Effector CD8-positive, alpha-beta T cell (primary cell): ENCODE results near the gene ZNF784.

ENCODE experiments used
- DNase-seq: peaks from one replicate; lab custom pipeline; 2025; lab: John Stamatoyannopoulos, UW

Gene ZNF784

GRCh38 chr19:55644191-55644833 lies 19.9 kb upstream of the ZNF784 start:
- DNase-seq, result no peak

- DNase-seq, result no peak
These were observed 19.5 kb upstream of the ZNF784 start for GRCh38 chr19:55643887-55644176.

DNA sequence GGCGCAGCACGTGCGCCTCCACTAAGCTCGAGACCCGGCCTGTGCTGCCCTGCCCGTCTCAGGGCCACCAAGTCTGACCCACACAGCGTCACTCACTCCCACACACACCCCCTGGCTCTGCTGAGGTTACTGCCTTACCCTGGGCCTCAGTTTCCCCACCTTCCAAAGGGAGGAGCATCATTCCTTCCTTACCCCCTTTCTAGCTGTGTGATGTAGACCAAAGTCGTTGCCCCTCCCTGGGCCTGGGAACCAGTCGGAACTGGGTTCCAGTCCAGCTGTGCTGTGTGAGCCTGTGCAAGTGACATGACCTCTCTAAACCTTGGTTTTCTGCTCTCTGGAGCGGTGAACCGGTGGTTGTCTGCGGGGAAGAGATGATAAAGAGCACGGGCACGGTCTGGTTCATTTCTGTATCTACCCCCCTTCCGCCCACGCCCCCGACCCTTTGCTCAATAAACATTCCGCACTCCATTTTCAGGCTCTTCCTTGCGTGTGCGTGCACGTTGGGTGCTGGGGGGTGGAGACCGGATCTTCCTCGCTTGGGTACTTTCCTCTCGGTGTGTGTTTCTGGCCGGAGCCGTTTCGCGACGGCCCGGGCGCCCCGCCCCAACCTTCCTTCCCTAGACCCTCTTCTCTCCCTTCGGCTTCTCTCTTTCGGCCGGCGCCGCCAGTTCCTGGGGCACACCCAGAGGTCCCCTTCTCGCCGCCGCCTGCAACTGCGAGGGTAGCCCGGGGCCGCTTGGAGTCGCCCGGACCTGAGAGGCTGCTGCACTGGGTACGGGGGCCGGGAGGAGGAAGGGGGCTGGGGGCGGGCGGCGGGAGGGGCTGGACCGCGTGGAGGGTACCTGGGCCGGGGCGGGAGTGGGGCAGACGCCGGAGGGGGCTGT lies 18.9 kb upstream of the ZNF784 start, which contains the start of gene ZNF581:
Gene ZNF581 (plus strand): TSS at position 647 of the 884 bp plus-strand sequence. CDS start 923 bp downstream, outside the sequence.
- DNase-seq, result peak; percentile 67

- DNase-seq, result no peak
These were observed 18.0 kb upstream of the ZNF784 start for GRCh38 chr19:55642153-55643002.

DNA sequence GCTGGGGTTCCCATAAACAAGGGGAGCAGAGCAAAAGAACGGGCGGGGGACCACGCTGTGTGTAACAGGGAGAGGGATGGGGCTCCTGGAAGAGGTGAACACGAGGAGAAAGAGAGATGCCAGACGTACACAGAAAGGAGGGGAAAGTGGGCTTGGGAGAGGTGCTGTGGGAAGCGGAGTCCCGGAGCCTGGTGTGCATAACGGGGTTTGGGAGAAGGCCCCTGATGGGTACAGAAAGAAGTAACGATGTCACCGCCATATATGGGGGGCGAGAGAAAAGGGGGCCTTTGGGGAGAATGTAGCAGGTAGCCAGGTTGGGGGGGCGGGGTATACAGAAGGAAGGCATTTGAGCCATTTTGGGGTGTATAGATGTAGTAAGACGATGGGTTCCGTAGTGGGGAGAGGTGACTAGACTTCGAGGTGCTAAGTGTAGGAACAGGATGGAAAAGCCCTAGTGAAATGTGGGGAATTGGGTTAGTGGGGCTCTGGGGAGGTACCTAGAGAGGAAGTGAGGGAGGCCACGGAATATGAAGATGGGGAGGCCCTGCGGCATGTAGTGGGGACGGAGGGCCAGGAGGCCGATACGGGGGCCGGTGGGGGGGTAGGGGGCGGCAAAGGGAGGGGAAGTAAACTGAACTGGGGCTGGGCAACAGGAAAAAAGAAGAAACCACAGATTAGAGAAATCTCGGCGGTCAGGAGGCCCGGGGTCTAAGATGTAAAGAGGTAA lies 17.2 kb upstream of the ZNF784 start:
- no peak for DNase-seq

GRCh38 chr19:55640577-55641425 lies 16.4 kb upstream of the ZNF784 start, which contains the start of gene ZNF580:
TSS of gene ZNF580 (plus strand) at chr19:55641002. CDS start at chr19:55642509, 1,507 bp downstream.
- DNase-seq, result peak; percentile 33

- DNase-seq, result peak; percentile 59
These were observed 15.7 kb upstream of the ZNF784 start for GRCh38 chr19:55640043-55640576.

DNA sequence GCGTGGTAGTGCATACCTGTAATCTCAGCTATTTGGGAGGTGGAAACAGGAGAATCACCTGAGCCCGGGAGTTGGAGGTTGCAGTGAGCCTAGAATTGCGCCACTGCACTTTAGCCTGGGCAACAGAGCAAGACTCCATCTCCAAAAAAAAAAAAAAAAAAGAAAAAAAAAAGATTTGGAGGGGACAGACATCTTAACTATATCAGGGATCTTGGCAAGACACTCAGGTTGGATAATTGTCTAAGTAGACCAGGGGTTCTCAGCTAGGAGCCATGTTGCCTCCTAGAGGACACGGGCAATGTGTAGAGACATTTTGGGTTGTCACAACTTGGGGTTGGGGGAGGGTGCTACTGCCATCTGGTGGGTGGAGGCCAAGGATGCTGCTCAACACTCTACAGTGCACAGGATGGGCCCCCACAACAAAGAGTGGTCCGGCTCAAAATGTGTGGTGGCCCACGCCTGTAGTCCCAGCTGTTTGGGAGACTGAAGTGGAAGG lies 14.5 kb upstream of the ZNF784 start:
- peak; percentile 18 for DNase-seq

DNA sequence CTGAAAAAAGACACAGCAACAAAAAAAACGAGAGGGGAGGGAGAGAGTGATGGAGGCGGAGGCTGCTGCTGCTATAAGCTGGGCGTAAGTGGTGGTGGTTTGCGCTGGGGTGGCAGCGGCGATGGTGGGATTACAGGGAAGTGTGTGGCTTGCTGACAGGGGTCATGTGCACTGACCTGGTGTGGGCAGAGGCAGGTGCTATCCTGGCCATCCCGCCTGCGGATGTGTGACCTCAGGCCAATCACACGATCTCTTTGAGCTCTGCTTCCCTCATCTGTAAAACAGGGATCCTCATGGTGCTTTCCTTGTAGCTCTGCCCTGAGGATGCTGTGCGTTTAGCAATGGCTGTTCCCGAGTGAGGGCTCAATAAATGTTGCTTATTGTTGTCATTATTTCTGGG lies 13.2 kb upstream of the ZNF784 start:
- DNase-seq, result no peak

DNA sequence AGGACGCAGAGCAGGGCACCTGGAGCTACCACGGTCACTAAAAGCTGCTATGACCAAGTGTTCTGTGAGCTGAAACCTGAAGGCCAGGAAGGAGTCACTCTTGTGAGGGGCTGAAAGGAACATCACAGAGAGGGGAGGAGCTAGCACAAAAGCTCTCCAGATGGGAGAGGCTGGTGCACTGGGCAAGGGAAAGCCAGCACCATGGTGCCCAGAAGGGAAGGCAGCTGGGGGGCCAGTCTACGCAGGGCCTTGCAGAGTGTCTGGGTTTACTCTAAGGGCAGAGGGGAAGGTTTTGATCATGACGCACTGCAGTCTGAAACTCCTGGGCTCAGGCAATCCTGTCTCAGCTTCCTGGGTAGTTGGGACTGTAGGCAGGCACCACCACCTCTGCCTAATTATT lies 12.4 kb upstream of the ZNF784 start:
- DNase-seq, result no peak

DNA sequence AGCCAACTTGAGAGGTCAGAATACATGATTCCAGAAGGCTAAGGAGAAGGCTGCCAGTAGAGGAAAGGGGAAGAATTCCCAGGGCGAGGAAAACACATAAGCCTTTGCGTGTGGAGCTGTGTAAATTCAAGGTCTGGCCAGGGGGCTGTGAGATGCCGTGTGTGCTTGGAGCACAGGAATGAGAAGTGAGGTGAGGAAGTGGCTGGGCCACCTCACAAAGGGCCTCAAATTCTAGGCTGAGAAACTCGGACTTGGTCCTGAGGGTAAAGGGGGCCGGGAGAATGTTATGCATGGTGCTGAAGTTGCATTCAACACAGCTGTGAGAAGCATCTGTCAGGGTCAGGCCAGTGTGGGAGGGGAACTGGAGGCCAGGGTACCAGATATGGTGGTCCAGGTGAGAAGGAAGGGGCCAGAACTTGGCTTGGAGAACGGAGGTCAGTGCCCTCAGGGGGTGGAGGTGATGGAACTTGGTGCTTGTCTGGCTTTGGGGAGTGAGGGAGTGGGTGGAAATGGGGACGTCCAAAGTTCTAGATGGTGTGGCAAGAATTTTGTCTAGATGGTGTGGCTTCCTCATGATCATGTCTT lies 11.6 kb upstream of the ZNF784 start:
- DNase-seq, result no peak

DNA sequence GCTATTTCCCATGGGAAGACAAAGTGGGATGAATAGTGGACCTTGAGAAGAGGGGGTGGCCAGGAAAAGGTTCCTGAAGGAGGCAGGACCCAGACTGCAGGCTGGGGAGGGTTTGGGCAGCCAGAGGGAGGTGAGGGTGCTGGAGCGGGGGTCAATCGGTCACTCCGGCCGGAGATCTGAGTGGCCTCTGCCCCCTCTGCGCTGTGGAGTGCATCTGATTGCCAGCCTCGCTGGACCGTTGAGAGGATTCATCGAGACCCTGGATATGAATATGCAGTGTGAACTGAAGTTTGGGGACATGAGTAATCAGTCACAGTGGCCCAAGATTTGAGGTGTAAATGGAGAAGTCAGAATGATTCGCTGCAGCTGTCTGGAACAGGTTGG lies 11.0 kb upstream of the ZNF784 start:
- DNase-seq, result no peak

DNA sequence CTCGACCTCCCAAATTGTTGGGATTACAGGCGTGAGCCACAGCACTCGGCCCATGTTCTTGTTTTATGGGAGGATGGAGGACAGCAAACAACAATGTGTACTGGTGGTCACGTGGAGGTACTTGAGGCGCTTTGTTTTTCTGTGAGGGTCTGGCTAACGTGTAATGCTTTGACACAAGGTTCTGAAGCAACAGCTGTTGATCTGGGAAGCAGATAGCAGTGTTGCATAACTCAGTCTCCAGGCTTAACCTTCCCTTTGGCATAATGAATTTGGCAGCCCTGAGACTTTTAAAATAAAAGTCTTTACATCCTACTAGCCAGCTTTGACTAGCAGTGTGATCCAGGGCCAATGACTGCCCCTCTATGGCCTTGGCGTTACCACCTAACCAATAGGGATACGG lies 9.5 kb upstream of the ZNF784 start:
- no peak for DNase-seq

- peak; percentile 89 for DNase-seq
These were observed 8.1 kb upstream of the ZNF784 start for GRCh38 chr19:55632463-55632834.

DNA sequence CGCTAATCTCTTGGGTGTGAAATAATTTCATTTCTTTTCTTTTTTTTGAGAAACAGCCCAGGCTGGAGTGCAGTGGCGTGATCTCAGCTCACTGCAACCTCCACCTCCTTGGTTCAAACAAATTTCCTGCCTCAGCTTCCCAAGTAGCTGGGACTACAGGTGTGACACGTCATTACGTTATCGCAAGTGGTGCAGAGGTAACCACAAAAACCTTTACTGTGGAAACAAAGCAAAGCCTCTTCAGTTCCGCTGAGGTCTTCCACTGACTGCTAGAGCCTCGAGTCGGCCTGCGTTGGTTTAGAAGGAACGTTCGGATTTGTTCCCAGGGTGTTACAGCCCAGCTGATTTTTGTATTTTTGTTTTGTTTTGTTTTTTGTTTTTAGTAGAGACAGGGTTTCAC lies 2.0 kb upstream of the ZNF784 start:
- peak; percentile 35 for DNase-seq

- no peak for DNase-seq
These were observed 599 bp upstream of the ZNF784 start for GRCh38 chr19:55625004-55625326.

DNA sequence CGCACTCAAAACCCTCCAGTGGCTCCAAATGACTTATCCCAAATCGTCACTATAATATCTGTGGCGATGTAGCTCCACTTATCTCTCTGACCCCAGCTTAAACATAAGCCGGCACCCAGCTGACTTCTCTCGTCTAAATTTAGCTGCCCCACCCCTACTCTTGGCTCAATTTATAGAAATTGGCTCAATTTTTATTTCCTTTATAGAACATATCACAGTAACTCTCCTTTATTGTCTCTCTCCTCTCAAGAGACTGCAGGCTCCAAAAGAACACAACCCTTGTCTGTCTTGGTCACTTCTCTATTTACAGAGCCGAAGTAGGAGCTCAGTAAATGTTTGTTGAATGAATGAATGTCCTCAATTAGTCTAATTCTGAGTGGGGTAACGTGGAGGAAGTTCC lies 805 bp downstream of the ZNF784 start:
- DNase-seq, result no peak

DNA sequence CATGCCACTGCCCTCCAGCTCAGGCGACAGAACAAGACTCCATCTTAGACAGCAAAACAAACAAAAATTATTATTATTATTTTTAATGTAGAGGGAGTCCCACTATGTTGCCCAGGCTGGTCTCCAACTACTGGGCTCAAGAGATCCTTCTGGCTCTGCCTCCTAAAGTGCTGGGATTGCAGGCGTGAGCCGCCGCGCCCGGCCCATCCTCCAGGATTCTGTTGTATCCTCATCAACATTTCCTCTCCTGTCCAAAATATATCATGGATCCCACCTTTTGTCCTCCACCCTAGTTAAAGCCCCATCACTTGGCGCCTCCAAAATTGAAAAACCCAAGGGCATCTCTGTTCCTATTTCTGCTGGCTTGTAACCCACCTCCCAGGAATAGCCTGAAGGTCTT lies 1.2 kb downstream of the ZNF784 start:
- no peak for DNase-seq

DNA sequence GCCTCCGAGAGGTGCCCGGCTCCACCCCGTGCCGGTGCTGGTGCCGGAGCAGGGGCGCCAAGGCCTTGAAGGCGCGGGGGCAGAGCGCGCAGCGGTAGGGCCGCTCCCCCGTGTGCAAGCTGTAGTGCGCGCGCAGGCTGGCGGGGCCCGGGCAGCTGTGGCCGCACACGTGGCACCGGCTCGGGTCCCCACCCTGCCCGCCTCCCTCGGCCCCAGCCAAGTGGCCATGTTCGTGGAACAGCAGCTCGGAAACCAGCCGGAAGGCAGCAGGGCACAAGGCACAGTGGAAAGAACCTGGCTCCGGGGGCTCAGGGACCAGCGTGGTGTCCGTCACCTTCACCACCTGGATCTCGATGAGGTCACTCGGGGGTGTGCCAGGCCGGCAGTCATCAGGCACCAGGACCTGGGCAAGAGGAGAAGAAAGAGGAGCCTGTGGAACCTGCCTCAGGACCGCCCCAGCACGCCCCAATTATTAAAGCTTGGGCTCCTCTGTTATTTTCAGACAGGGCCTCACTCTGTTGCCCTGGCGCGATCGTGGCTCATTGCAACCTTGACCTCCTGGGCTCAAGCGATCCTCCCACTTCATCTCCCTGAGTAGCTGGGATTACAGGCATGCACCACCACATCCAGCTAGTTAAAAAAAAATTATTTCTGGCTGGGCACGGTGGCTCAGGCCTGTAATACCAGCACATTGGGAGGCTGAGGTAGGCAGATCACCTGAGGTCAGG lies 2.0 kb downstream of the ZNF784 start:
- no peak for DNase-seq
